ENCODE results near the gene OSBPL9. TPM values are rescaled to one million over a fixed set of nuclear protein-coding genes. Genes with fewer than 3 reads are reported as not detected.

OSBPL9 gene
- total and polyA plus RNA-seq, 9 of the 15 experiments (the other 6 are each of a cell fraction or from before 2014, with no cell fraction given) = 43.9 to 217 (median 170) TPM

GRCh38 chr1:51618715-51619114 is 1.8 kb downstream of the OSBPL9 start:
- H3K4me2 ChIP-seq (ENCODE audit: insufficient read depth, low read length) = peak overlapping the region; percentile 99
- H3K27ac ChIP-seq (ENCODE audit: extremely low read depth, low read depth, low read length) = no peak overlapping the region
- no peak for TF ChIP-seq ZSCAN29 (IDR thresholded peaks at IDR 0.05)
- TF ChIP-seq NCOA6 (IDR thresholded peaks at IDR 0.05) = no peak
- no peak for TF ChIP-seq PTBP1 (IDR thresholded peaks at IDR 0.05; ENCODE audit: low read depth, low read length)
- TF ChIP-seq NFE2 (IDR thresholded peaks at IDR 0.05; ENCODE audit: low read depth) = no peak
- no peak for TF ChIP-seq COPS2 (conservative IDR thresholded peaks at IDR 0.05)
- TF ChIP-seq ZNF354B (CRISPR knock-in tag; IDR thresholded peaks at IDR 0.05) = no peak
- no peak for TF ChIP-seq PCBP1 (IDR thresholded peaks at IDR 0.05; ENCODE audit: low read depth, low read length, poor library complexity, severe bottlenecking)
- TF ChIP-seq PATZ1 (CRISPR knock-in tag; IDR thresholded peaks at IDR 0.05; ENCODE audit: borderline replicate concordance) = no peak
- no peak for TF ChIP-seq ZNF232 (CRISPR knock-in tag; IDR thresholded peaks at IDR 0.05)
- no peak for TF ChIP-seq ATF2 (CRISPR knock-in tag; IDR thresholded peaks at IDR 0.05)
- TF ChIP-seq ZNF174 (CRISPR knock-in tag; IDR thresholded peaks at IDR 0.05) = no peak
- intact Hi-C loops (cut with micrococcal nuclease) = no loop called here
- peaks cover 26 to 51% of the 10 kb centered on the region in 2 experiments for H3K4me1 ChIP-seq (replicated peaks in 1 of 2; ENCODE audit: control insufficient read depth in 2 of 2, insufficient read depth in 2 of 2, low read length in 2 of 2)
- no TSS peak for BruUV-seq (replicated peaks)
- ChIA-PET POLR2A (interaction anchor here (0.7 to 2.7 kb wide), 7 partner anchors 9 to 227 kb away, joined by 3 to 19 read pairs (median 3); no protein-coding TSS in a partner anchor), CTCF (ENCODE audit: low intra/inter-chr PET ratio) (no interaction called here)
- H3K4me3 ChIP-seq = 0 out of 2 replicates have a peak overlapping the region, but pooled peaks have one; percentile 86
- ATAC-seq = no peak
- 24% methylated on average over 1 of the region's 1 CpG for WGBS (ENCODE audit: insufficient coverage, low coverage, missing lambda C conversion rate)
- no peaks in the 10 kb centered on the region for H3K36me3 ChIP-seq (ENCODE audit: control insufficient read depth, insufficient read depth, low read length)
- DNase-seq (ENCODE audit: extremely low read depth in 1 of 4, low spot score in 3 of 4) = no peak
- peaks cover 68% of the 10 kb centered on the region for H3K79me2 ChIP-seq (ENCODE audit: control insufficient read depth, insufficient read depth, low read length)
- peaks cover 3% of the 10 kb centered on the region for H3K9me1 ChIP-seq (ENCODE audit: control insufficient read depth, insufficient read depth, low read length)
- no peaks in the 10 kb centered on the region for H3K27me3 ChIP-seq (ENCODE audit: control insufficient read depth in 2 of 2, insufficient read depth in 2 of 2, low read length in 2 of 2)
- peak overlapping the region in 1 of 2 experiments; percentile 84; a peak in 2 of 4 replicates for H3K9ac ChIP-seq (ENCODE audit: insufficient read depth in 1 of 2, low read depth in 2 of 2, low read length in 2 of 2)
- no peak overlapping the region for H2AFZ ChIP-seq (ENCODE audit: low read depth, low read length)
- FAIRE-seq = no peak
- no peaks in the 10 kb centered on the region for H3K9me3 ChIP-seq (replicated peaks; ENCODE audit: control insufficient read depth, insufficient read depth, low read depth, low read length)
- in situ Hi-C loops (cut with MboI) = no loop called here
- H4K20me1 ChIP-seq (replicated peaks; ENCODE audit: control insufficient read depth, insufficient read depth, low read length) = peaks cover 3% of the 10 kb centered on the region; the same call in 1 of the 2 replicates
